GM18951 (cell line): ENCODE data around the gene PRSS2.

Source experiments
- POLR2A ChIP-seq: IDR thresholded peaks from 4 replicates; pipeline ENCODE4 v1.6.1; 2011; ENCODE audit warnings: mild to moderate bottlenecking; ENCODE audit not compliant: insufficient read length, insufficient read depth; ENCODE audit errors: extremely low read depth
- in situ Hi-C: fragments of 300-500 bp; cut with MboI; formaldehyde crosslinking; loops from one replicate; pipeline ENCODE4 v1.12.0; 2022; ENCODE audit warnings: low sequenced_read_pairs, mixed read lengths, inconsistent platforms; ENCODE audit not compliant: unreplicated experiment

PRSS2 gene

DNA sequence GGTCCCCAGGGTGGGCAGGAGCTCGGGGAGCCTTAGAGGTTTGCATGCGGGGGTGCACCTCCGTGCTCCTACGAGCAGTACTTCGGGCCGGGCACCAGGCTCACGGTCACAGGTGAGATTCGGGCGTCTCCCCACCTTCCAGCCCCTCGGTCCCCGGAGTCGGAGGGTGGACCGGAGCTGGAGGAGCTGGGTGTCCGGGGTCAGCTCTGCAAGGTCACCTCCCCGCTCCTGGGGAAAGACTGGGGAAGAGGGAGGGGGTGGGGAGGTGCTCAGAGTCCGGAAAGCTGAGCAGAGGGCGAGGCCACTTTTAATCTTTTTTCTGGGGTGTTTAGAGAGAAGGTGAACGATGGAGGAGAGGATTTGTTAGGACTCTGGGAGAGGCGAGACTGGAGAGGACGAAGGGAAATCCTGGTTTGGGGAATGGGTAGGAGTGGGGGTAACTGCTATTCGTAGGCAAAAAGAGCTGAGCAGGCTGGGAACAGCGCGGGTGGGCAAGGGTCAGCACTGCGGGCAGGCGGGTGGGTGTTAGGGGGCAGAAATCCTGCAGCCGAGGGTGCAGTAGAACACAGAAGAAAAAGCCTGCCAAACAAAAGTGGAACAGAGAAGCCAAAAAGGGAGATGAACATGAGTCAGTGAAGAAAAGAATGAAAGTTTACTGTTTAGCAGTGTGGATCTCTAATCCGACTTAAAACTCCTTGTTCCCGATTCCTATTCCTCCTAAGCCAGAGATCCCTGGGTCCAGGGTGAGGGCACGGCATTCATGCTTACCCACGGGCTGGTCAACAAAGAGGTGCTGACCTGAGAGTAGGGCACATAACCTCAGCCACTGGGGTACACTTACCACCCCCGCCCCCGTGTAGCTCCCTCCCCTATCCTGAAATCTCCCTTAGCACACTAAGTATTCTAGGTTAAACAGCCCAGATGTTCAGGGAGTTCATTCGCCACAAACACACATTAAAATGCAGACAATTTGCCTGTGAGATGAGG is 26.9 kb downstream of the PRSS2 start:
- in situ Hi-C loops: no loop called here
- TF ChIP-seq POLR2A: no peak

DNA sequence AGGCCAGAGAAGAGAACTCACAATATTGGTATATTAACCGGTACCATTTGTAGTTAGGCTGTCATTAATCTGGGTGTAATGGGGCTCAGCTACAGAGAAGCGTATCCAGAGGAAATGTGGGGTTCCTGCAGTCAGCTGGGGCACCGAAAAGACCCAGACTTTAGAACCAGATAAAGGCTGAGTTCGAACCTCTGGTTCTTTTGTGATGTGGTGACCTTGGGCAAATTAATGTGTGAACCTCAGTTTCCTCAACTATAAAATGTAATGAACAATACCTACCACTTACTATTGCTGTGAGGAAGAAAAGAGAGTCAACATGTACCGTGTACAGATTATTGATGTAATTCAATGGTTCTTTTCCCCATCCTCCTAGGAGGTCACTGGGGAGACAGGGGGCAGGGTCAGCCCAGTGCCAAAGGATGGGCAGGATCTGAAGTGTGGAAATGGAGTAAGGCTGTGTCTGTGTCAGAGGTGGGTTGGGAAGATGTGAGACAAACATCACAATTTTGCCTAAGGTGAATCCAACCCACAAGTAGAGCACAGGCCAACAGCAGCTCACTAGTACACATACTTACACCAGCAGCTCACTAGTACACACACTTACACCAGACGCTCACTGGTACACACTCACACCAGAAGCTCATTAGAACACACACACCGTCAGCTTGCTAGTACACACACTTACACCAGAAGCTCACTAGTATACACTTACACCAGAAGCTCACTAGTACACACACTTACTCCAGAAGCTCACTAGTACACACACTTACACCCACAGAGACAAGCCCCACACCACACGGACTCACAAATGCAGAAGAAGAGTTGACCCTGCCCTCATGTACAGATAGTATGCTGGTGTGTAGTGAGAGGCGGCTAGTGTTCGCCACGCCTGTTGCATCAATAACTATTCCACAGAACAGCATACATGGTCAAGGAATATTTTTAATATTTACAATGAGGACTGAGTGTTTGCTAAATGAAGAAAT is 28.0 kb downstream of the PRSS2 start:
- in situ Hi-C loops: no loop called here
- TF ChIP-seq POLR2A: no peak

DNA sequence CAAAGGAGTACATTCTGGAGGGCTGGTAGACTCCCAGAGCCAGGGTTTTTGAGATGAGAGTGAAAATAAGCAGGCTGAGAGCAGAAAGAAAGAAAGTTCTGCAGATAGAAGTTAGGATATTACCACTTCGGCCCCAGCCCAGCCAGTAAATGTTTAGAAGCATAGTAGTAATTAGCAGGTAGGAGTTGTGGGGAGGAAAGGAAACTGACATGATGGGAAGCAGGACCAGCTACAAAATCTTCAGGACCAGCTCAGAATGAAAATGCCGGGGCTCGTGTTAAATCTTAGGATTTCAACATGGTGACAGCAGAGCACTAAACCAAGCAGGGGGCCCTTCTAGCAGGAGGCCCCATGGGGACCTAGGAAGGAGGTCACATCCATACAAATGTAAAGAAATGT is 28.7 kb downstream of the PRSS2 start:
- in situ Hi-C loops: no loop called here

DNA sequence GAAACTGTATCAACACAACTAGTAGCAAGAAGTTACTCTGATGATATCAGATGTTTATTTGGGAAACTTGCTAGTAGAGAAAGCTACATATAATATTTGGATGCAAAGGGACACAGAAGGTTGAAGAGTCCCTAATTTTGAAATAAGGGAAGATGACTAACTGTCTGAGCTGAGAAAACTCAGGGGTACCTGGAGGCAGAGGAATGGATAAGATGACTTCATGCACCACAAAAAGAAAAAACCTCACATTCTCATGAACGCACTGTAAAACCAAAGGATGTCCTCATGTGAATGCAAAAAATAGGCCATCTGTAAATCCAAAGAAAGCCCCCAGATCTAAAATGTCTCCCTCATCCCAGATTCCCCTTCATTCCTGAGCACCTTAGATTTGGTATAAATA is 29.3 kb downstream of the PRSS2 start:
- in situ Hi-C loops: loop anchor here (25.0 kb wide), 1 partner anchor 163 kb away; no protein-coding TSS in a partner anchor
- TF ChIP-seq POLR2A: no peak

More for the DNA sequence above, 28.7 kb downstream of the PRSS2 start:
- no peak for TF ChIP-seq POLR2A

DNA sequence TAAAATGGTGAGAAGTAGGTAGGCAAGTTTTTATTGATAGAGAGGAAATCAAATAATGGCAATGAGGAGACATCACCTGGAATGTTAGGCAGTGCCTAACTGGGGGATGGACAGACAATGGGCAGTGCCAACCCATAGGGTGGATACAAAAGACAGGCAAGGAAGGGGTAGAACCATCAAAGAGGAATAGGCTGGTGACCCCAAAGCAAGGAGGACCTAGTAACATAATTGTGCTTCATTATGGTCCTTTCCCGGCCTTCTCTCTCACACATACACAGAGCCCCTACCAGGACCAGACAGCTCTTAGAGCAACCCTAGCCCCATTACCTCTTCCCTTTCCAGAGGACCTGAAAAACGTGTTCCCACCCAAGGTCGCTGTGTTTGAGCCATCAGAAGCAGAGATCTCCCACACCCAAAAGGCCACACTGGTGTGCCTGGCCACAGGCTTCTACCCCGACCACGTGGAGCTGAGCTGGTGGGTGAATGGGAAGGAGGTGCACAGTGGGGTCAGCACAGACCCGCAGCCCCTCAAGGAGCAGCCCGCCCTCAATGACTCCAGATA is 30.0 kb downstream of the PRSS2 start:
- in situ Hi-C loops: loop anchor here (25.0 kb wide), 1 partner anchor 163 kb away; no protein-coding TSS in a partner anchor
- TF ChIP-seq POLR2A: no peak

DNA sequence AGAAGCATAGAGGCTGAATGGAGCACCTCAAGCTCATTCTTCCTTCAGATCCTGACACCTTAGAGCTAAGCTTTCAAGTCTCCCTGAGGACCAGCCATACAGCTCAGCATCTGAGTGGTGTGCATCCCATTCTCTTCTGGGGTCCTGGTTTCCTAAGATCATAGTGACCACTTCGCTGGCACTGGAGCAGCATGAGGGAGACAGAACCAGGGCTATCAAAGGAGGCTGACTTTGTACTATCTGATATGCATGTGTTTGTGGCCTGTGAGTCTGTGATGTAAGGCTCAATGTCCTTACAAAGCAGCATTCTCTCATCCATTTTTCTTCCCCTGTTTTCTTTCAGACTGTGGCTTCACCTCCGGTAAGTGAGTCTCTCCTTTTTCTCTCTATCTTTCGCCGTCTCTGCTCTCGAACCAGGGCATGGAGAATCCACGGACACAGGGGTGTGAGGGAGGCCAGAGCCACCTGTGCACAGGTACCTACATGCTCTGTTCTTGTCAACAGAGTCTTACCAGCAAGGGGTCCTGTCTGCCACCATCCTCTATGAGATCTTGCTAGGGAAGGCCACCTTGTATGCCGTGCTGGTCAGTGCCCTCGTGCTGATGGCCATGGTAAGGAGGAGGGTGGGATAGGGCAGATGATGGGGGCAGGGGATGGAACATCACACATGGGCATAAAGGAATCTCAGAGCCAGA is 31.0 kb downstream of the PRSS2 start:
- TF ChIP-seq POLR2A: no peak
- in situ Hi-C loops: loop anchor here (25.0 kb wide), 1 partner anchor 164 kb away; no protein-coding TSS in a partner anchor

DNA sequence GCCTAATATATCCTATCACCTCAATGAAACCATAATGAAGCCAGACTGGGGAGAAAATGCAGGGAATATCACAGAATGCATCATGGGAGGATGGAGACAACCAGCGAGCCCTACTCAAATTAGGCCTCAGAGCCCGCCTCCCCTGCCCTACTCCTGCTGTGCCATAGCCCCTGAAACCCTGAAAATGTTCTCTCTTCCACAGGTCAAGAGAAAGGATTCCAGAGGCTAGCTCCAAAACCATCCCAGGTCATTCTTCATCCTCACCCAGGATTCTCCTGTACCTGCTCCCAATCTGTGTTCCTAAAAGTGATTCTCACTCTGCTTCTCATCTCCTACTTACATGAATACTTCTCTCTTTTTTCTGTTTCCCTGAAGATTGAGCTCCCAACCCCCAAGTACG is 31.5 kb downstream of the PRSS2 start:
- in situ Hi-C loops: loop anchor here (25.0 kb wide), 1 partner anchor 165 kb away; no protein-coding TSS in a partner anchor

DNA sequence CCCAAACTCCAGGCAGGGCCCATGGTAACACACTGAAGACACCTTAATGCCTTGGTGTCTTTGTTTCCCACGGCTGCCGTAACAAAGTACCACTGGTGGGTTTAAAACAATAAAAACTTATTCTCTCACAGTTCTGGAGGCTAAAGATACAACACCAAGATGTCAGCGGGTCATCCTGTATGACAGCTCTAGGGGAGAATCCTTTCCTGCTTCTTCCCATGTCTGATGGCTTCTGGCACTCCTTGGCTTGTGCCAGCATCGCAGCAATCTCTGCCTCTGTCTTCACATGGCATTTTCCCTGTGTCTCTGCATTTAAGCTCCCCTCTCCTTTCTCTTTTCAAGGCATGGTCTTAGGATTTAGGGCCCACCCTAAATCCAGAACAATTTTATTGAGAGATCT is 33.1 kb downstream of the PRSS2 start:
- TF ChIP-seq POLR2A: no peak
- in situ Hi-C loops: loop anchor here (25.0 kb wide), 1 partner anchor 167 kb away; no protein-coding TSS in a partner anchor

More for the DNA sequence above, 31.5 kb downstream of the PRSS2 start:
- TF ChIP-seq POLR2A: no peak

DNA sequence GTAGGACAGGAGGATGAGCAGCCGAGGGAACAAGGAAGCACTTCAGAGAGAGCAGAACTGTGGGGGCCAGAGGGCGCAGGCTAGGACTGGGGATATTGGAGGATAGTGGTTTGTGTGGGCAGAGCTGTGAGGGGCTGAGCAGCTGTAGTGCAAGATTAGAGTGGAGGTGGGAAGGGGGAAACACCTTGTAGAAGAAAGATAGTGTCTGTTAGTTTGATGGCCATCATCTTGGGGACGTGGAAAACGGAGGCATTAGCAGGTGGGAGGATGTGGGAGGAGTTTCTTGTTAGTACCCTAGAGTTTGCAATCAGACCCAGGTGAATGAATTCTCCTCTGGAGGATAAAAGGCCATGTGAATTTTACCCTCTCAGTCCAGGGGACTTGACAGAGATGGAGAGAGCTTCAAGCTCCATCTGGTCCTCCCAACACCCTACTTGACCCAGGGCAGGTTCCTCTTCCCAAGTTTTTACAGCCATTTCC is 34.0 kb downstream of the PRSS2 start:
- in situ Hi-C loops: loop anchor here (25.0 kb wide), 1 partner anchor 167 kb away; no protein-coding TSS in a partner anchor

DNA sequence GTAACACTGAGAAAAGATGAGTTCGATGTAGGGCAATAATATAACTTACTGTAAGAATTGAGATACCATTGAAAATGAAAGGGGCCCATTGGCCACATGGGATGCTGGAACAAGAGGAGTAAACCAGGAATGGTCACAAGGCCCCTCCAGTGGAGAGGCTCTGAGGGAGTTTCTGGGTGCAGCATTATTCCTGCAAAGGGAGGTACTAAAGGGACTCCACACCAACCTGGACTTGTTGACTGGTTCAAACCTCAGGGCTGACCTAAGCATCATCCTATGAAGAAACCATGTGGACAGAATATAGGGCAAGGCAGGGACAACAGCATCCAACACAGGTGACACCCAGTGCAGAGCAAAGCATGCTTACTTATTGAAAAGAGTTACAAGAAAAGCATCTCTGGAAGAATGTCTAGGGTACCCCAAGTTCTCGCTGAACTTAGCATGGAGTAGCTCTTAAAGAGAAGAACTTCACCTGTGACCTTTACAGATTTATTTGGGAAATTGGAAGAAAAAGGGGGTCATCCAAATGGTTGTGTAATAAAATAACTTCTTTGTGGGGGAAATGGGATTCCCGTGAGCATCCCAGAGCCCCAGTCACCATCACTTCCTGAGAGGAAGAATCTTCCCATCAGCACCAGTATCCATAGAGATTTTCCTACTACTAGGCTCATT is 34.7 kb downstream of the PRSS2 start:
- in situ Hi-C loops: loop anchor here (25.0 kb wide), 1 partner anchor 168 kb away; no protein-coding TSS in a partner anchor
- TF ChIP-seq POLR2A: no peak

More for the DNA sequence above, 34.0 kb downstream of the PRSS2 start:
- no peak for TF ChIP-seq POLR2A

DNA sequence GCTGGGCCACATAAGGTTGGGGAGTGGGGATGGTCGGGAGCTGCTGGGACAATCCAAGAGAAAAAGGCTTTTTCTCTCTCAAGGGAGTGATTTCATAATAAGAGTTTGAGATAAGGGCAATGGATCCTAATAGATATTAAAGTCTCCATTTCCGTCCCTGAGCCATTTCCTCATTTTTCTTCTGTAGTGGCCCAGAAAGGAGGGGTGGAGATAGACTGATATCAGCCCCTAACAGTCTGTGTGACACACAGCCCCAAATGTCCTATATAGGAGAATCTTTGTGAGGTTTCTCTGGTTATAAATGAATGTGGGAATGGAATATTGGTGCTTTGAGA is 35.2 kb downstream of the PRSS2 start:
- no peak for TF ChIP-seq POLR2A
- in situ Hi-C loops: loop anchor here (25.0 kb wide), 1 partner anchor 169 kb away; no protein-coding TSS in a partner anchor
